Suprapubic skin (tissue), 4 donors: ENCODE measurements around the gene MFSD12.

Experiments
- CTCF ChIP-seq, 2 donors: fragments of 200-600 bp in 1 of 2; fragments of 450-650 bp in 1 of 2; sonication (generic) in 1 of 2; IDR thresholded peaks; one replicate each; pipeline ENCODE4 v1.5.1; 2016 to 2019; ENCODE audit warnings: antibody characterized with exemption in 2 of 2, mild to moderate bottlenecking in 1 of 2, moderate library complexity in 1 of 2
- POLR2A ChIP-seq, 2 donors: fragments of 450-650 bp; IDR thresholded peaks; one replicate each; pipeline ENCODE4 v1.6.1; 2017; ENCODE audit warnings: antibody characterized with exemption in 2 of 2, mild to moderate bottlenecking in 2 of 2, moderate library complexity in 2 of 2
- POLR2AphosphoS5 ChIP-seq, 3 donors: sonication (generic); formaldehyde crosslinking; IDR thresholded peaks; one replicate each; pipeline ENCODE4 v1.6.1; 2017; ENCODE audit warnings: antibody characterized with exemption in 3 of 3

DNA sequence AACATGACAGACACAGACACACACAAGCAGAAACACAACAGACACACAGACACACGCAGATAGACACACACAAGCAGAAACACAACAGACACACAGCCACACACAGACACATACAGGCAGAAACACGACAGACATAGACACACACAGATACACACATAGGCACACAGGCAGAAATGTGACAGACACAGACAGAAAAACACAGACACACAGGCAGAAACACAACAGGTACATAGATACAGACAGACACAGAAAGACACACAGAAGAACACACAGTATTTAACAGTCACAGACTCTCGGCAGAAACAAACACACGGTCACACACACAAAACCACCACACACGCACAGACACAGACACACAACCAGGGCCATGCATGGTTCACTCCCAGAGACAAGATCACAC is 48.4 kb upstream of the MFSD12 start:
- TF ChIP-seq POLR2AphosphoS5 (IDR thresholded peaks at IDR 0.05) (no peak), POLR2A (IDR thresholded peaks at IDR 0.05) (no peak), CTCF (IDR thresholded peaks at IDR 0.05) (no peak)
